T follicular helper cell (primary cell): ENCODE measurements around the gene TMEM217.

Experiments
- DNase-seq: peaks from one replicate; pipeline ENCODE4 v3.0.0-alpha.2; 2020; ENCODE audit warnings: low read depth

Gene TMEM217

GRCh38 chr6:37280162-37280887 lies 22.4 kb upstream of the TMEM217 start:
- DNase-seq, result no peak

- no peak for DNase-seq
Measured at GRCh38 chr6:37279366-37280134, 21.6 kb upstream of the TMEM217 start.

- DNase-seq, result no peak
Measured at GRCh38 chr6:37277001-37277409, 19.1 kb upstream of the TMEM217 start.

- no peak for DNase-seq
Measured at GRCh38 chr6:37275350-37275749, 17.4 kb upstream of the TMEM217 start.

GRCh38 chr6:37273690-37274089 lies 15.7 kb upstream of the TMEM217 start:
- no peak for DNase-seq

GRCh38 chr6:37272834-37273566 lies 15.1 kb upstream of the TMEM217 start:
- no peak for DNase-seq

GRCh38 chr6:37269105-37269504 lies 11.2 kb upstream of the TMEM217 start:
- DNase-seq, result no peak

GRCh38 chr6:37265860-37266259 lies 7.9 kb upstream of the TMEM217 start:
- no peak for DNase-seq

GRCh38 chr6:37265001-37265400 lies 7.1 kb upstream of the TMEM217 start:
- no peak for DNase-seq

GRCh38 chr6:37262446-37263026 lies 4.6 kb upstream of the TMEM217 start:
- no peak for DNase-seq

GRCh38 chr6:37261198-37261597 lies 3.3 kb upstream of the TMEM217 start:
- no peak for DNase-seq

GRCh38 chr6:37260444-37260843 lies 2.5 kb upstream of the TMEM217 start:
- no peak for DNase-seq

GRCh38 chr6:37260040-37260439 lies 2.1 kb upstream of the TMEM217 start:
- DNase-seq, result no peak

- no peak for DNase-seq
Measured at GRCh38 chr6:37259191-37259590, 1.2 kb upstream of the TMEM217 start.

- no peak for DNase-seq
Measured at GRCh38 chr6:37258405-37259105, 611 bp upstream of the TMEM217 start.

- no peak for DNase-seq
Measured at GRCh38 chr6:37257320-37257633, 667 bp downstream of the TMEM217 start.

GRCh38 chr6:37256692-37257319 lies 1.1 kb downstream of the TMEM217 start:
- DNase-seq, result no peak

GRCh38 chr6:37254881-37255280 lies 3.1 kb downstream of the TMEM217 start:
- DNase-seq, result no peak

GRCh38 chr6:37253486-37254007 lies 4.4 kb downstream of the TMEM217 start:
- no peak for DNase-seq

GRCh38 chr6:37251211-37251780 lies 6.6 kb downstream of the TMEM217 start:
- no peak for DNase-seq
